Natural killer cell (primary cell): Measurements from ENCODE around the gene ZNF683. TPM values are rescaled to one million over a fixed set of nuclear protein-coding genes. Genes with fewer than 3 reads are reported as not detected.

ENCODE experiments used
- ATAC-seq, 3 donors: fragments of 150-1000 bp in 2 of 3; fragments of 200-7000 bp in 1 of 3; cut with Tn5 transposase; 1 replicate in 1 of 3; 2 replicates in 2 of 3; pipeline ENCODE4 v1.10.0; 2021; ENCODE audit warnings: mild to moderate bottlenecking in 2 of 3, moderate library complexity in 2 of 3
- DNase-seq, 2 donors: peaks; one replicate each; pipeline versions ENCODE4 v3.0.0 to v3.0.0-alpha.2; 2013 to 2021; ENCODE audit warnings: mixed read lengths in 1 of 2
- H3K27ac ChIP-seq: one replicate; pipeline ENCODE4 v1.5.1; 2013; ENCODE audit warnings: mild to moderate bottlenecking, low read length
- H3K27me3 ChIP-seq: one replicate; pipeline ENCODE4 v1.6.1; 2013; ENCODE audit warnings: low read length; ENCODE audit not compliant: control insufficient read depth, insufficient read depth
- H3K36me3 ChIP-seq: one replicate; pipeline ENCODE4 v1.6.1; 2013; ENCODE audit warnings: low read length; ENCODE audit not compliant: control insufficient read depth, insufficient read depth
- H3K4me1 ChIP-seq: one replicate; pipeline ENCODE4 v1.6.1; 2013; ENCODE audit warnings: low read length; ENCODE audit not compliant: control insufficient read depth, insufficient read depth
- H3K4me3 ChIP-seq: one replicate; pipeline ENCODE4 v1.5.1; 2013; ENCODE audit warnings: low read length
- H3K9me3 ChIP-seq: one replicate; pipeline ENCODE4 v1.6.1; 2013; ENCODE audit warnings: low read length; ENCODE audit not compliant: control insufficient read depth, insufficient read depth
- H3K27ac Mint-ChIP-seq, 2 donors: one replicate each; pipeline ENCODE4 v1.8.0; 2022; ENCODE audit warnings: mild to moderate bottlenecking in 2 of 2, mixed read lengths in 2 of 2, moderate library complexity in 1 of 2
- H3K27me3 Mint-ChIP-seq, 2 donors: one replicate each; pipeline ENCODE4 v1.8.0; 2022; ENCODE audit warnings: low read depth in 2 of 2, mixed read lengths in 2 of 2
- H3K36me3 Mint-ChIP-seq: one replicate; pipeline ENCODE4 v1.8.0; 2022; ENCODE audit warnings: mixed read lengths
- H3K4me1 Mint-ChIP-seq, 2 donors: one replicate each; pipeline ENCODE4 v1.8.0; 2022; ENCODE audit warnings: mixed read lengths in 2 of 2
- H3K4me3 Mint-ChIP-seq: one replicate; pipeline ENCODE4 v1.8.0; 2022; ENCODE audit warnings: mild to moderate bottlenecking, moderate library complexity, mixed read lengths
- H3K9me3 Mint-ChIP-seq, 2 donors: one replicate each; pipeline ENCODE4 v1.8.0; 2022; ENCODE audit warnings: mixed read lengths in 2 of 2
- WGBS: methylation state at CpG from one replicate; pipeline ENCODE4 v1.1.7; 2013; ENCODE audit warnings: missing lambda C conversion rate; ENCODE audit not compliant: insufficient coverage; 5-methylcytosine and 5-hydroxymethylcytosine counted together
- intact Hi-C: fragments of 100-400 bp; cut with micrococcal nuclease; formaldehyde crosslinking; loops from one replicate; pipeline ENCODE4 v1.14.2; 2022
- total RNA-seq, 4 donors: library from RNA; stranded (reverse); fragments of 120-200 nt in 1 of 4; gene quantifications; one replicate each; pipeline versions ENCODE4 v1.2.3 to v1.2.4, GENCODE V29; 2013 to 2022
- TF ChIP-seq, protein P1 (sequence below): fragments of 200-600 bp; IDR thresholded peaks from one replicate; pipeline ENCODE4 v1.8.0; 2022; ENCODE audit warnings: antibody characterized with exemption

ZNF683 gene
- total RNA-seq, 3 donors from 2014 or later (not counting 1 experiment from before 2014, with no cell fraction given): 9.6 to 38.2 (median 19.7) TPM

DNA sequence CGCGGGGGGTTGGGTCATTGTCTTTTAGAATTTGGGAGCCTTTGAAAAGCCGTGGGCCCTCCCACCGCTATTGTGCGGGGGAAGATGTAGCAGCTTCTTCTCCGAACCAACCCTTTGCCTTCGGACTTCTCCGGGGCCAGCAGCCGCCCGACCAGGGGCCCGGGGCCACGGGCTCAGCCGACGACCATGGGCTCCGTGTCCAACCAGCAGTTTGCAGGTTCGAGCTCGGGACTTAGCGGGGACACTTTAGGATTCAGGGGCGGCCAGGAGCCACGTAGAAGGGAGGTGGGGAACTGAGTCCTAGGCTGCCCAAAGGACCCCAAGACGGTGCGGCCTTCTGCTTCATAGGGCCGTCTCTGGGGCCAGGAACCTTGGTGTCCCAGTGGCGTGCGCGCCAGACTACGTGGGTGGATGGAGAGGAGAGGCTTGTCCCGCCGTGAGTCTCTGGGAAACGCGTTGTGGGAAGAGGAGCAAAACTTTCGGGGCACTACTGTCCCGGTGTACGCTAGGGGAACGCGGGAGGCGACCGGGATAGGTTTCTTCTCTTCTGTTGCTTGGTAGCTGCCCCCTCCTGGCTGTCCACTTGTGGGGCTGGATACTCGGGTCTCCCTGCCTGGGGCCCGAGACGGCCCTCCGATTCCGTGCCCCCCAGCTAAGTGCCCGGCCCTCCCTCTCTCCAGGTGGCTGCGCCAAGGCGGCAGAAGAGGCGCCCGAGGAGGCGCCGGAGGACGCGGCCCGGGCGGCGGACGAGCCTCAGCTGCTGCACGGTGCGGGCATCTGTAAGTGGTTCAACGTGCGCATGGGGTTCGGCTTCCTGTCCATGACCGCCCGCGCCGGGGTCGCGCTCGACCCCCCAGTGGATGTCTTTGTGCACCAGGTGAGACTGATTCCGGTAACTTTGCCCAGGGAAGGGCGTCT lies 38.4 kb upstream of the ZNF683 start, which contains the start of gene LIN28A:
Gene LIN28A (plus strand): TSS at position 112 of the 918 bp plus-strand sequence. CDS start 75 bp downstream, at position 187.
- peaks cover 56% of the 10 kb centered on the region for H3K27me3 ChIP-seq
- peaks cover 58 to 74% of the 10 kb centered on the region in 2 donors for H3K27me3 Mint-ChIP-seq

DNA sequence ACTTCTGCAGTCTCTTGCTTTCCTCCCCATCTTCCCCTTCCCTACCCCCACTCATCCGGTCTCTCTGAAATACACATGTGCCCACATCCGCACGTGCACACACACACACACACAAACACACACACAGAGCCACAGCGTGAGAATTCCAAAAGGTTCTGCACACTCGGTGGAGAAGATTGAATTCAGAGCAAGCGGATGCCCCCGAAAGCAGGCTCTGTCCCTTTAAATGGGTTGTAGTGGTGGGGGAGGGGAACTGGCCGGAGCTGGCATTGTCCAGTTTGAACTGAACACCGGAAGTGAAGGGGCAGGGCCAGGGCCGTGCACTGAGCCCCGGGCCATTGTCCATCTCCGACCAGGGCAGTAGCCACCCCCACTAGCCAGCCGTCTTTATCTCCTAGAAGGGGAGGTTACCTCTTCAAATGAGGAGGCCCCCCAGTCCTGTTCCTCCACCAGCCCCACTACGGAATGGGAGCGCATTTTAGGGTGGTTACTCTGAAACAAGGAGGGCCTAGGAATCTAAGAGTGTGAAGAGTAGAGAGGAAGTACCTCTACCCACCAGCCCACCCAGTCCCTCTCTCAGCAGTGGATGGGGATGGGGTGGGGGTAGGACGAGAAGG lies 36.7 kb upstream of the ZNF683 start:
- Mint-ChIP-seq H3K27me3 (peaks cover 56 to 67% of the 10 kb centered on the region in 2 donors), H3K4me3 (peak overlapping the region; percentile 21), H3K36me3 (no peaks in the 10 kb centered on the region), H3K27ac (no peak overlapping the region), H3K9me3 (no peaks in the 10 kb centered on the region), H3K4me1 (peaks cover 9 to 29% of the 10 kb centered on the region in 2 donors)
- H3K4me3 ChIP-seq: no peak overlapping the region
- no peaks in the 10 kb centered on the region for H3K9me3 ChIP-seq
- DNase-seq (peak in 1 of 2 donors; percentile 42), ATAC-seq (no peak)
- H3K36me3 ChIP-seq: no peaks in the 10 kb centered on the region
- intact Hi-C loops: no loop called here
- no peak overlapping the region for H3K27ac ChIP-seq
- H3K4me1 ChIP-seq: peaks cover 12% of the 10 kb centered on the region
- 8% methylated on average over 12 of the region's 16 CpGs for WGBS
- TF ChIP-seq, protein P1, sequence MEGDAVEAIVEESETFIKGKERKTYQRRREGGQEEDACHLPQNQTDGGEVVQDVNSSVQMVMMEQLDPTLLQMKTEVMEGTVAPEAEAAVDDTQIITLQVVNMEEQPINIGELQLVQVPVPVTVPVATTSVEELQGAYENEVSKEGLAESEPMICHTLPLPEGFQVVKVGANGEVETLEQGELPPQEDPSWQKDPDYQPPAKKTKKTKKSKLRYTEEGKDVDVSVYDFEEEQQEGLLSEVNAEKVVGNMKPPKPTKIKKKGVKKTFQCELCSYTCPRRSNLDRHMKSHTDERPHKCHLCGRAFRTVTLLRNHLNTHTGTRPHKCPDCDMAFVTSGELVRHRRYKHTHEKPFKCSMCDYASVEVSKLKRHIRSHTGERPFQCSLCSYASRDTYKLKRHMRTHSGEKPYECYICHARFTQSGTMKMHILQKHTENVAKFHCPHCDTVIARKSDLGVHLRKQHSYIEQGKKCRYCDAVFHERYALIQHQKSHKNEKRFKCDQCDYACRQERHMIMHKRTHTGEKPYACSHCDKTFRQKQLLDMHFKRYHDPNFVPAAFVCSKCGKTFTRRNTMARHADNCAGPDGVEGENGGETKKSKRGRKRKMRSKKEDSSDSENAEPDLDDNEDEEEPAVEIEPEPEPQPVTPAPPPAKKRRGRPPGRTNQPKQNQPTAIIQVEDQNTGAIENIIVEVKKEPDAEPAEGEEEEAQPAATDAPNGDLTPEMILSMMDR: no peak
- peaks cover 50% of the 10 kb centered on the region for H3K27me3 ChIP-seq

More for the DNA sequence above, 38.4 kb upstream of the ZNF683 start, which contains the start of gene LIN28A:
- Histone ChIP-seq H3K36me3 (no peaks in the 10 kb centered on the region), H3K27ac (no peak within 1 kb of the TSS), H3K9me3 (no peaks in the 10 kb centered on the region), H3K4me1 (peaks cover 12% of the 10 kb centered on the region), H3K4me3 (no peak within 1 kb of the TSS)
- intact Hi-C loops: loop anchor here (10.0 kb wide), 1 partner anchor 46 kb away; no protein-coding TSS in a partner anchor
- Mint-ChIP-seq H3K4me1 (peaks cover 9 to 29% of the 10 kb centered on the region in 2 donors), H3K36me3 (no peaks in the 10 kb centered on the region), H3K27ac (no peak within 1 kb of the TSS), H3K4me3 (no peak within 1 kb of the TSS), H3K9me3 (no peaks in the 10 kb centered on the region)
- ATAC-seq (no peak), DNase-seq (no peak)
- TF ChIP-seq, protein P1: no peak
- 6% methylated on average over 70 of the region's 70 CpGs for WGBS

DNA sequence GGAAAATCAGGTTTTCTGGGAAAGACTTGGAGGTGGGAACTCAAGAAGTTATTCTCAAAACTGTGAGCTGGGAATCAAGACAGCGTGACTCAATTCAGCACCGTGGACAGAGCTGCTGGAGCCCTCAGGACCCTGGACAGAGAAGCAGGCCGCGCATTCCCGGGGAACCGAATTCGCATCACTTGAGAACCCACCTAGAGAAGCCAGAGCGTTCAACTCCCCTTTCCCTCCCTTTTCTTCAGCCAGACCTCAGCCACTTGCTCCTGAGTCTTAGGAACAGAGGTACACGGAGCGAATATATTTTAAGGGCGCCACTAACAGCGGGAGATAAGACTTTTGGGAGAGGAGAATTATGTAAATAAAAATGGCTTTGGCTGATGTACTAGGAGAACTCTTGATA lies 36.1 kb upstream of the ZNF683 start:
- no peaks in the 10 kb centered on the region for H3K36me3 ChIP-seq
- no peak overlapping the region for H3K27ac ChIP-seq
- H3K4me1 ChIP-seq: peaks cover 12% of the 10 kb centered on the region
- DNase-seq (peak; percentile 79 to 90), ATAC-seq (peak; percentile 86 to 99 (median 97))
- peaks cover 56 to 70% of the 10 kb centered on the region in 2 donors for H3K27me3 Mint-ChIP-seq
- H3K27ac Mint-ChIP-seq: no peak overlapping the region
- H3K4me3 Mint-ChIP-seq: no peak overlapping the region
- no peaks in the 10 kb centered on the region for H3K36me3 Mint-ChIP-seq
- H3K27me3 ChIP-seq: peaks cover 50% of the 10 kb centered on the region
- no peak overlapping the region for H3K4me3 ChIP-seq
- intact Hi-C loops: no loop called here
- no peaks in the 10 kb centered on the region for H3K9me3 ChIP-seq
- TF ChIP-seq, protein P1: no peak
- no peaks in the 10 kb centered on the region for H3K9me3 Mint-ChIP-seq
- WGBS: 2% methylated on average over 12 of the region's 12 CpGs
- H3K4me1 Mint-ChIP-seq: peaks cover 9 to 29% of the 10 kb centered on the region in 2 donors
